ENCODE measurements around the gene LRRC3C.
"Not testable (repeated sequence)": the region's sequence is repeated elsewhere in the genome, so short reads cannot be mapped to it uniquely, and the experiment has no call there.

Gene LRRC3C

GRCh38 chr17:39929646-39930407 lies 2.3 kb downstream of the LRRC3C start:
- H3K27ac Mint-ChIP-seq = peak overlapping the region; percentile 9
- no peaks in the 10 kb centered on the region for H3K27me3 Mint-ChIP-seq
- H3K9me3 Mint-ChIP-seq = no peaks in the 10 kb centered on the region
- H3K4me1 Mint-ChIP-seq (ENCODE audit: low read depth) = peaks cover 39% of the 10 kb centered on the region
- peaks cover 24% of the 10 kb centered on the region for H3K36me3 Mint-ChIP-seq (ENCODE audit: low read depth)
- H3K4me3 Mint-ChIP-seq = no peak overlapping the region
- no peak for DNase-seq

- no peaks in the 10 kb centered on the region for H3K36me3 Mint-ChIP-seq (ENCODE audit: low read depth)
- peaks cover 9% of the 10 kb centered on the region for H3K4me1 Mint-ChIP-seq (ENCODE audit: low read depth)
- H3K27ac Mint-ChIP-seq = no peak overlapping the region
- H3K4me3 Mint-ChIP-seq = no peak overlapping the region
- H3K27me3 Mint-ChIP-seq = no peaks in the 10 kb centered on the region
- H3K9me3 Mint-ChIP-seq = no peaks in the 10 kb centered on the region
- no peak for DNase-seq
Measured at GRCh38 chr17:39933912-39934311, 6.4 kb downstream of the LRRC3C start.

- peaks cover 9% of the 10 kb centered on the region for H3K4me1 Mint-ChIP-seq (ENCODE audit: low read depth)
- no peaks in the 10 kb centered on the region for H3K9me3 Mint-ChIP-seq
- no peaks in the 10 kb centered on the region for H3K27me3 Mint-ChIP-seq
- H3K36me3 Mint-ChIP-seq (ENCODE audit: low read depth) = no peaks in the 10 kb centered on the region
- no peak overlapping the region for H3K4me3 Mint-ChIP-seq
- no peak for DNase-seq
- H3K27ac Mint-ChIP-seq = no peak overlapping the region
Measured at GRCh38 chr17:39934324-39934723, 6.8 kb downstream of the LRRC3C start.

- no peaks in the 10 kb centered on the region for H3K9me3 Mint-ChIP-seq
- H3K4me3 Mint-ChIP-seq = no peak overlapping the region
- DNase-seq = no peak
- peaks cover 16% of the 10 kb centered on the region for H3K4me1 Mint-ChIP-seq (ENCODE audit: low read depth)
- H3K36me3 Mint-ChIP-seq (ENCODE audit: low read depth) = no peaks in the 10 kb centered on the region
- H3K27ac Mint-ChIP-seq = no peak overlapping the region
- no peaks in the 10 kb centered on the region for H3K27me3 Mint-ChIP-seq
Measured at GRCh38 chr17:39935909-39936308, 8.4 kb downstream of the LRRC3C start.

- H3K9me3 Mint-ChIP-seq = no peaks in the 10 kb centered on the region
- H3K27me3 Mint-ChIP-seq = no peaks in the 10 kb centered on the region
- no peak overlapping the region for H3K4me3 Mint-ChIP-seq
- H3K4me1 Mint-ChIP-seq (ENCODE audit: low read depth) = peaks cover 17% of the 10 kb centered on the region
- H3K36me3 Mint-ChIP-seq (ENCODE audit: low read depth) = no peaks in the 10 kb centered on the region
- no peak overlapping the region for H3K27ac Mint-ChIP-seq
- DNase-seq = no peak
Measured at GRCh38 chr17:39937447-39937846, 9.9 kb downstream of the LRRC3C start.

- Mint-ChIP-seq H3K27me3 (no peaks in the 10 kb centered on the region), H3K9me3 (no peaks in the 10 kb centered on the region), H3K4me1 (ENCODE audit: low read depth) (peaks cover 17% of the 10 kb centered on the region), H3K36me3 (ENCODE audit: low read depth) (no peaks in the 10 kb centered on the region), H3K27ac (no peak overlapping the region), H3K4me3 (no peak overlapping the region)
- no peak for DNase-seq
Measured at GRCh38 chr17:39938140-39938869, 10.8 kb downstream of the LRRC3C start.

- H3K9me3 Mint-ChIP-seq = no peaks in the 10 kb centered on the region
- peak overlapping the region; percentile 51 for H3K27ac Mint-ChIP-seq
- no peak overlapping the region for H3K4me3 Mint-ChIP-seq
- H3K36me3 Mint-ChIP-seq (ENCODE audit: low read depth) = no peaks in the 10 kb centered on the region
- peaks cover 17% of the 10 kb centered on the region for H3K4me1 Mint-ChIP-seq (ENCODE audit: low read depth)
- no peak for DNase-seq
- H3K27me3 Mint-ChIP-seq = no peaks in the 10 kb centered on the region
Measured at GRCh38 chr17:39939106-39939505, 11.6 kb downstream of the LRRC3C start.

GRCh38 chr17:39939588-39940419 lies 12.3 kb downstream of the LRRC3C start:
- peaks cover 17% of the 10 kb centered on the region for H3K4me1 Mint-ChIP-seq (ENCODE audit: low read depth)
- DNase-seq = no peak
- H3K4me3 Mint-ChIP-seq = no peak overlapping the region
- peak overlapping the region; percentile 65 for H3K27ac Mint-ChIP-seq
- no peaks in the 10 kb centered on the region for H3K36me3 Mint-ChIP-seq (ENCODE audit: low read depth)
- H3K9me3 Mint-ChIP-seq = no peaks in the 10 kb centered on the region
- no peaks in the 10 kb centered on the region for H3K27me3 Mint-ChIP-seq

- no peaks in the 10 kb centered on the region for H3K9me3 Mint-ChIP-seq
- no peaks in the 10 kb centered on the region for H3K27me3 Mint-ChIP-seq
- no peaks in the 10 kb centered on the region for H3K36me3 Mint-ChIP-seq (ENCODE audit: low read depth)
- peaks cover 29% of the 10 kb centered on the region for H3K4me1 Mint-ChIP-seq (ENCODE audit: low read depth)
- H3K4me3 Mint-ChIP-seq = no peak overlapping the region
- H3K27ac Mint-ChIP-seq = no peak overlapping the region
- no peak for DNase-seq
Measured at GRCh38 chr17:39943702-39944392, 16.3 kb downstream of the LRRC3C start.

- Mint-ChIP-seq H3K36me3 (ENCODE audit: low read depth) (no peaks in the 10 kb centered on the region), H3K4me1 (ENCODE audit: low read depth) (peaks cover 28% of the 10 kb centered on the region), H3K4me3 (no peak overlapping the region), H3K27me3 (no peaks in the 10 kb centered on the region), H3K27ac (no peak overlapping the region), H3K9me3 (no peaks in the 10 kb centered on the region)
- DNase-seq = no peak
Measured at GRCh38 chr17:39944393-39944711, 16.8 kb downstream of the LRRC3C start.

GRCh38 chr17:39946551-39947330 lies 19.2 kb downstream of the LRRC3C start:
- no peaks in the 10 kb centered on the region for H3K36me3 Mint-ChIP-seq (ENCODE audit: low read depth)
- no peak overlapping the region for H3K4me3 Mint-ChIP-seq
- no peaks in the 10 kb centered on the region for H3K9me3 Mint-ChIP-seq
- H3K4me1 Mint-ChIP-seq (ENCODE audit: low read depth) = peaks cover 15% of the 10 kb centered on the region
- H3K27me3 Mint-ChIP-seq = no peaks in the 10 kb centered on the region
- no peak for DNase-seq
- H3K27ac Mint-ChIP-seq = no peak overlapping the region

- DNase-seq; H3K27ac Mint-ChIP-seq; H3K27me3 Mint-ChIP-seq; H3K36me3 Mint-ChIP-seq (ENCODE audit: low read depth); H3K4me3 Mint-ChIP-seq; H3K9me3 Mint-ChIP-seq: not testable (repeated sequence)
- peaks cover 22% of the 10 kb centered on the region for H3K4me1 Mint-ChIP-seq (ENCODE audit: low read depth)
Measured at GRCh38 chr17:39948489-39948828, 20.9 kb downstream of the LRRC3C start.

- no peaks in the 10 kb centered on the region for H3K36me3 Mint-ChIP-seq (ENCODE audit: low read depth)
Measured at GRCh38 chr17:39949028-39949427, 21.5 kb downstream of the LRRC3C start.

GRCh38 chr17:39950871-39951348 lies 23.4 kb downstream of the LRRC3C start:
- H3K27me3 Mint-ChIP-seq = no peaks in the 10 kb centered on the region
- no peaks in the 10 kb centered on the region for H3K36me3 Mint-ChIP-seq (ENCODE audit: low read depth)
- no peak overlapping the region for H3K27ac Mint-ChIP-seq
- no peak for DNase-seq
- H3K9me3 Mint-ChIP-seq = no peaks in the 10 kb centered on the region
- peaks cover 25% of the 10 kb centered on the region for H3K4me1 Mint-ChIP-seq (ENCODE audit: low read depth)
- no peak overlapping the region for H3K4me3 Mint-ChIP-seq

More at GRCh38 chr17:39949028-39949427, 21.5 kb downstream of the LRRC3C start:
- Mint-ChIP-seq H3K4me3 (no peak overlapping the region), H3K4me1 (ENCODE audit: low read depth) (peaks cover 25% of the 10 kb centered on the region), H3K27me3 (no peaks in the 10 kb centered on the region), H3K27ac (no peak overlapping the region), H3K9me3 (no peaks in the 10 kb centered on the region)
- no peak for DNase-seq
